ENCODE measurements around the gene TOB2.
"Not testable (repeated sequence)": the region's sequence is repeated elsewhere in the genome, so short reads cannot be mapped to it uniquely, and the experiment has no call there.

Gene TOB2

DNA sequence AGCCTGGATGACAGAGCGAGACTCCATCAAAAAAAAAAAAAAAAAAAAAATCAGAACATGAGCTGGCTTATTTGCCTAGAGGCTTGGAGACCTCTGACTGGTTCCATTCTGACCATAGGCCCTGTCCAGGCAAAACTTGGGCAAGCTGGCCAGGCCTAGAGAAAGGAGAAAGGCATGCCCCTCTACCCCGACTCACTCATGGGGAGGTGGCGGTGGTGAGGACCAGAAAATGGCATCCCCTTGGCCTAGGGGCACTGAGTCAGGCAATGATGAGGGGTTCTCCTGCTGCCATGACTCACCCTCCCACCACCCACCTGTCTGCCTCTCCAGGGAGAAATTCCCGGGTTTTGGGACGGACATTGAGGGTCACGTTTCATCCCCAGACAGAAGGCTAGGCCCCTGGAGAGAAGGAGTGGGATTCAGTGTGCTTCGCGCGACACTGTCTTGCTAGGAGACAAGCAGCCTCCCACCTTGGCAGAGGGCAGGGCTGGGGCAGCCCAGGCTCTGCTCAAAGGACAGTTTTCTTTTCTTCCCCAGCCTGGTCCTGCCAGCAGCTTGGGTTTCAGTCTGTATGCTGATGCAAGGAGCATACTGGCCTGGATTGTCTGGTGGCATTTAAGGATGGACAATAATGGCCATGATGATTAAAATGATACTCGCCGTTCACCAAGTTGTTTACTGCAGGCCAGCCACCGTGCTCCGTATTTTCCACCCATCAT, 17.2 kb downstream of the TOB2 start:
- DNase-seq (ENCODE audit: low read depth) = no peak

DNA sequence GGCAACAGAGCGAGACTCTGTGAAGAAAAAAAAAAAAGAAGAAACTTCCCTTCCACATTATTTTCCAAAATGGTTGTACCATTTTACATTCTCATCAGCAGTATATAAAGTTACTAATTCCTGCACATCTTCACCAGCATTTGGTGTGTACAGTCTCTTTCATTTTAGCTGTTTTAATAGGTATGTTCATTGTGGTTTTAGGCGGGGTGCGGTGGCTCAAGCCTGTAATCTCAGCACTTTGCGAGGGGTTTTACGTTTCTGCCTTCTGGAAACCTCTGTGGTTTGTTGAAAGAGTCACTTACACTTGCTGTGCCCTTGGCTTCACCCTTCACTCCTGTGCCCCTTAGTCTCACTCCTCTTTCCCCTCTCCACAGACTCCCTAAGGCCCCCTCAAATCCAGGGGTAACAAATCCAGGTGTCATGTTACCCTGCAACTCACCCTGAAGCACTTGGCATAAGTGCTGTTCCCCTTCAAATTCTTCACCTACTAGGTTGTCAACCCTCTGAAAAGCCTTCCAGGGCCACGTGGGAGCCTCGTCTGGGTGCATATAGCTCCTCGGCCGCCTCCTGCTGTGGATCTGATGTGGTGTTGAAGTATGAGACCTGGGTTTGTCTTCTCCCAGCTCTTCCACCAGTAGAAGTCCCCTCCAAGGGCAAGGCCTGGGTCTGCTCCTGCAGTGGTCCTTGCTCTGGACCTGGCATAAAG, 20.8 kb downstream of the TOB2 start:
- DNase-seq (ENCODE audit: low read depth) = no peak

DNA sequence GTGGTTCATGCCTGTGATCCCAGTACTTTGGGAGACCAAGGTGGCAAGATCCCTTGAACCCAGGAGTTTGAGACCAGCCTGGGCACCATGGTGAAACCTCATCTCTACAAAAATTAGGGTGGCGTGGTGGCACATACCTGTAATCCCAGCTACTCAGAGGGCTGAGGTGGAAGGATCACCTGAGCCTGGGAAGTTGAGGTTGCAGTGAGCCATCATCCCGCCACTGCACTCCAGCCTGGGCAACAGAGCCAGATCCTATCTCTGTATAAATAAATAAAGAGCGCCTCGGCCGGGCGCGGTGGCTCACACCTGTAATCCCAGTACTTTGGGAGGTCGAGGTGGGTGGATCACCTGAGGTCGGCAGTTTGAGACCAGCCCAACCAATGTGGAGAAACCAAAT, 27.9 kb downstream of the TOB2 start:
- no peak for DNase-seq (ENCODE audit: low read depth)

DNA sequence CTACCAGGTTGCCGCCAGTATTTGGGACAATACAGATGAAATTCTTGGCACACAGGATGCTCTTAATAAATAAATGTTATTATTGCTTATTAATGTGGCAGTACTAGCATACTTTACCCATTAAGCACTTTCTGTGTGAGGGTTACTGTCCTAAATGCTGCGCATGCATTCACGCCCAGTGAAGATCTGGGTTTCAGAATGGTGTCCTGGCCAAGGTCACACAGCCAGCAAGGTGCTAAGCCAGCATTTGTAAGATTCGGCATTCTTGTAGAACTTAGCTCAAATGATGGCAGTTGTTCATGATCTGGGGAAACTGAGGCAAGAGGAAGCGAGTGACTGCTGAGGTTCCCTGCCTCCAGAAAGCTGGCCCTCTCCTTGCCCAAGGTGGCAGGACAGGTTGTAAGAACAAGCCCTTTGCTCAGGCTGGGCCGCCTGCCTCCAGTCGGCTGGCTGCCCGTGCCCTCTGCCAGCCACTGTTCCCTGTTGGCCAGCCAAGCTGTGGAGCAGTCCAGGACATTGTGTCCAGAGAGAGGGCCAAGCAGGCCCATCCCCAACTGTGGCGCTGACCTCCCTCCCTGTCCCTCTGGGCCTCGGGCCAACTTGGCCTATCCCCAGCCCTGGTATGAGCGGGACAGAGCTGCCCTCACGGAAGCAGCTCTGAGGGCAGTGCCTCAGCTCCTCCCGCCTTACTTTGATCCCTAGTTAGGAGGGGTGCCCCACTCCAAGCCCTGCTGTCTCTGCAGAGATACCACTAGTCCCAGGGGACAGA, 28.8 kb downstream of the TOB2 start:
- no peak for DNase-seq (ENCODE audit: low read depth)

DNA sequence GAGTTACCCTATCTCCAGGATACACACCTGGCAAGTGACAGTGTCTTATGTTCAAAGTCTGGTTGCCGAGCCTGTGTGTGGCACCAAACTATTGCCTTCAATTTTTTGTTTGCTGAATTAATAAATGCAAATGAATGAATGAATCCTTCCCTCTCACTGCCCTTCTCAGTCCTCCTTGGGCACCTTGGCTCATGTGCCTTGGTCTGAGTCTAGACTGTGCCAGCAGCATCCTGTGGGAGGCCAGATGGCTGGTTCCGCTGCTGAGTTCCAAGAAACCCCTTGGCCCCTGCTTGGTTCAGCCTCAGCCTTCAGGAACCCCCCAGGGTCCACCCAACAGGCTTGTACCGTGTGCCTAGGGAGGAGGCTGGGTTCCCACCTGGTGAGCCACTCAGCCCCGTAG, 31.0 kb downstream of the TOB2 start:
- DNase-seq (ENCODE audit: low read depth) = no peak

DNA sequence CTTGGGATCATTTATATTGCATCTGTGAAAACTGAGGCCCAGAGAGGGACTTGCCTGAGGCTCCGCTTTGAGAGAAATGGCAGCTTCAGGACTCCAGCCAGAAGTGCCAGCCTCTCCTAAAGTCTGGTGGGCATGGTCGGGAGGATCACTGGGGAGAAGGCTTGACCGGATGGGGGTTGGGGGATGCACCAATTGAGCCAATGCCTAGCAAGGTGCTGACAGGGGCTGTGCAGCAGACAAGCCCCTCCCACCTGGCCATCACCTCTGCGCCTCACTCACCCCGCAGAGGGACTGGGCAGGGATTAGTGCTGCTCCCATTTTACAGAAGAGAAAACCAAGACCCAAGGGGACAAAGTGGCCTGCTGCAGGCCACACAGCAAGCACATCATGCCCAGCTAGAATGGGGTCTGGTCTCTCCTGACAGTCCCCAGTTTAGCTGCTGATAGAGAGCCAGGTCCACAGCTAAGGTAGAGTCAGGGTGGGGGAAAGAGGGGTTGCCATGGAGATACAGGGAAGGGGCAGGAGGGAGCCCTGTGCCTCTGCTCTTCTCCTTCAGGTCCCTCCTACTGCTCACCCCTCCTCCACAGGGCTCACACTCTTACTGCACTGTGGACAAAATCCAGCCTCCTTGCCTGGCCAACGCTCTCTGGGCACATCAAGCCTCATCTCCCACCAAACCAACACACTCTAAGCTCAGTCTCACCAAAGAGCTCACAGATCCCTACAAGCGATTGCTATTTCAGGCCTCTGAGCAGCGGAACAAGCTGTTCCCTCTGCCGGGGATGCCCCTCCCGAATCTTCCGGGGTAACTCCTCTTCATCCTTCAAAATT, 35.4 kb downstream of the TOB2 start:
- DNase-seq (ENCODE audit: low read depth) = no peak

DNA sequence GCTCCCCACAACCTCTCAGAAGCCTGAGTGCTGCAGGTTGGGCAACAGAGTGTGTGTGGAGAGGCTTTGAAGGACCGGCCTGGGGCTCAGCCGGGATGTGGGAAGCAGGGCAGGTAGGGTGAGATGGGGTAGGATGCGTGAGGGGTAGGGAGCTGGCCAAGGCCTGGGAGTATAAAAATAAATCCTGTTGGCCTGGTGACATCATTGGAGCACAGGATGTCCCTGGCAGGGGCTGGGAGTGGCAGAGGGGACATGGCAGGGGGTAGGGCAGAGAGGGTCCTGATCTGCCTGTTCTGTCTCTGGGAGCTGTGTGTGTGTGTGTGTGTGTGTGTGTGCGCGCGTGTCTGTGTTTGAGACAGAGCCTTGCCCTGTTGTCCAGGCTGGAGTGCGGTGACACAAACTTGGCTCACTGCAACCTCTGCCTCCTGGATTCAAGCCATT, 36.3 kb downstream of the TOB2 start:
- DNase-seq (ENCODE audit: low read depth) = no peak

DNA sequence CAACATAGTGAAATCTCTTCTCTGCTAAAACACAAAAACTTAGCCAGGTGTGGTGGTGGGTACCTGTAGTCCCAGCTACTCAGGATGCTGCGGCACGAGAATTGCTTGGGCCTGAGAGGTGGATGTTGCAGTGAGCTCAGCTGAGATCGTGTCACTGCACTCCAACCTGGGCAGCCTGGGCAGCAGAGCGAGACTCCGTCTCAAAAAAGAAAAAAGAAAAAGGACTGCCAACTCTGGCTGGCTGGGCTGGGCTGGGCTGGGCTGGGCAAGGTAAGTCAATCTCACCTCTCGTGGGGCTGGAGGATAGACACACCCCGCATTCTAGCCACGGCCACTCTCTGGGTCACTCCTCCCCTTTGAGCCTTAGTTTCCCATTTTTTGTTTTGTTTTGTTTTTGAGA, 37.9 kb downstream of the TOB2 start:
- no peak for DNase-seq (ENCODE audit: low read depth)

DNA sequence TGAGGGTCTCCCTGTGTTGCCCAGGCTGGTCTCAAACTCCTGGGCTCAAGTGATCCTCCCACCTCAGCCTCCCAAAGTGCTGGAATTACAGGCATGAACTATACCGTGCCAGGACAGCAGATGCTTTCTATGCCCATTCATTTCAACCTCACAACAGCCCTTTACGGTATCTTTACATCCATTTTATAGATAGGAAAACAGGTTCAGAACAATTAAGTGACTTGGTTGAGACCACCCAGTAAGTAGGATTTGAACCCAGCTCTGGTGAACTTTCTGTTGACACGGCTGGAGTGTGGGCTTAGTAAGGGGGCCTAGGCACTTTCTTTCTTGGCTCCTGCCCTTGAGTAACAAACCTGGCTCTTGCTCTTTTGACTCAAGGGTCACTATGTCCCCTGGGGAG, 39.2 kb downstream of the TOB2 start:
- DNase-seq (ENCODE audit: low read depth) = no peak

DNA sequence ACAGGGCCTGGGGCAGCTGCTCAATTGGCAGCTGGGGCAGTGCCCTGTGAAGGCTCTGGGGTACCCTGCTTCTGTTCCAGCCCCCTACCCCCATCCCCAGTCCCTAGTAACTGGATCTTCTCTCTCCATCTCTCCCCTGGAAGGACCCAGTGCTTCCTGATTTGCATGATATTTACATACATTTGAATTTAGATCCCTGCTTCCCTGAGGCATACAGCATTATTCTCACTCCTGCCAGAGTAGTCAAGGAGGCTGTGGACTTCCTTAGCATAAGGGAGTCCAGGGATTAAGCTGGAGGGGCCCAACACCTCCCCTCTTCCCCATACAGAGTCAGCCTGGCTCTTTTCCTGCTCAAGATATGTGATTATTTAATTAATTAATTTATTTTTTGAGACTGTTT, 40.2 kb downstream of the TOB2 start:
- DNase-seq (ENCODE audit: low read depth) = no peak

DNA sequence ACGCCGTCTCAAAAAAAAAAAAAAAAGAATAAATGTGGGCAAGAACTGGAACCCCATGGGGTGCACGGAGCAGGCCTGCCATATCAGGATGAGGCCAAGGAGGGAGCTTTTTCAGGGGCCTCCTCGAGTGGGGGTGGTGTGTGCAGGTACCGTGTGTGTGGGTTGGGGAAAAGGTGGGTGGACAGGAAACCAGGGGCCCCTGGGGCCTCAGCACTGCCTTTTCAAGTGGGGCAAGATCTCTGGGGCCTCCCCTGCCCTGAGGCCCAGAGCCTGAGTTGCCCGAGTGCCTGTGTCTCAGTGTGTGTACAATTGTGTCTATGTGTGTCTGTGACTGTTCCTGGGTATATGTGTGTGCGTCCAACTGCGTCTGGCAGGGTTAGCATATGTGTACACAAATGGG, 41.0 kb downstream of the TOB2 start:
- no peak for DNase-seq (ENCODE audit: low read depth)

DNA sequence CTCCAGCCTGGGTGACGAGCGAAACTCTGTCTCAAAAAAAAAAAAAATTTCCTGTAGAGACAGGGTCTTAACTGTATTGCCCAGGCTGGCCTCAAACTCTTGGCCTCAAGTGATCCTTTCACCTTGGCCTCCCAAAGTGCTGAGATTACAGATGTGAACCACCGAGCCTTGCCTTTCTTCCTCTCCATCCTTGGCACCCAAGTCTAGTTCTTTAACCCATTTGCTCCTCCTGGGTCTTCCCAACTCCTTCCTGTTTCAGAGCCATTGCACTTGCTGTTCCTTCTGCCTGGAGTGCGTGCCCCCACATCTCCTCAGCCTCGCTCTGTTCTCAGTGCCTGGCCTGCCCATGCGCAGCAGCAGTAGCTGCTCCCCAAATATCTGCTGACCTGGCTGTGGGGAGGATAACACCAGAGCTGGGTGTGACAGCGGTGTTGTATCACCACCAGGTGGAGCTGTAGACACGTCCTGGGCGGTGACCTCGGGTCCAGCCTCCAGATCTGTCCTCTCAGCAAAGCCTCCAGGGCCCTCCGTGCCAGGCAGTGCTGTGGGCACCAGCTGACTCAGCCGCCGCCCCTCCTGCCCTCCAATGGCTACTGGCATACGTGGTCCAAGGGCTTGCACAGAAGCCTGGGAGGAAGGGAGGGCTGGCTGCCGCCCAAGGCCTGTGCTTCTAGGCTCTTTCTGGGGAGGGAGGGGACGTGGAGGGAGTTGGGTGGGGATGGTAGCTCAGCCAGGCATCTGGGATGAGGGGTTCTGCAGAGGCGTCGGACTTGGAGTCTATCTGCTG, 42.9 kb downstream of the TOB2 start:
- DNase-seq (ENCODE audit: low read depth) = peak; percentile 70

DNA sequence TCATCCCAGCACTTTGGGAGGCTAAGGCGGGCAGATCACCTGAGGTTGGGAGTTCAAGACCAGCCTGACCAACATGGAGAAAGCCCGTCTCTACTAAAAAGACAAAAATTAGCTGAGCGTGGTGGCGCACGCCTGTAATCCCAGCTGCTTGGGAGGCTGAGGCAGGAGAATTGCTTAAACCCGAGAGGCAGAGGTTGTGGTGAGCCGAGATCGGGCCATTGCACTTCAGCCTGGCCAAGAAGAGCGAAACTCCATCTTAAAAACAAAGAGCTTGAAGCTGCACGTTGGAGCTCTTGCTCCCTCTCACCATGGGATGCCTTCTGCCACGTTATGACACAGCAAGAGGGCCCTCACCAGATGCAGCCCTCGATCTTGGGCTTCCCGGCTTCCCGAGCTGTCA, 43.8 kb downstream of the TOB2 start:
- DNase-seq (ENCODE audit: low read depth) = not testable (repeated sequence)

DNA sequence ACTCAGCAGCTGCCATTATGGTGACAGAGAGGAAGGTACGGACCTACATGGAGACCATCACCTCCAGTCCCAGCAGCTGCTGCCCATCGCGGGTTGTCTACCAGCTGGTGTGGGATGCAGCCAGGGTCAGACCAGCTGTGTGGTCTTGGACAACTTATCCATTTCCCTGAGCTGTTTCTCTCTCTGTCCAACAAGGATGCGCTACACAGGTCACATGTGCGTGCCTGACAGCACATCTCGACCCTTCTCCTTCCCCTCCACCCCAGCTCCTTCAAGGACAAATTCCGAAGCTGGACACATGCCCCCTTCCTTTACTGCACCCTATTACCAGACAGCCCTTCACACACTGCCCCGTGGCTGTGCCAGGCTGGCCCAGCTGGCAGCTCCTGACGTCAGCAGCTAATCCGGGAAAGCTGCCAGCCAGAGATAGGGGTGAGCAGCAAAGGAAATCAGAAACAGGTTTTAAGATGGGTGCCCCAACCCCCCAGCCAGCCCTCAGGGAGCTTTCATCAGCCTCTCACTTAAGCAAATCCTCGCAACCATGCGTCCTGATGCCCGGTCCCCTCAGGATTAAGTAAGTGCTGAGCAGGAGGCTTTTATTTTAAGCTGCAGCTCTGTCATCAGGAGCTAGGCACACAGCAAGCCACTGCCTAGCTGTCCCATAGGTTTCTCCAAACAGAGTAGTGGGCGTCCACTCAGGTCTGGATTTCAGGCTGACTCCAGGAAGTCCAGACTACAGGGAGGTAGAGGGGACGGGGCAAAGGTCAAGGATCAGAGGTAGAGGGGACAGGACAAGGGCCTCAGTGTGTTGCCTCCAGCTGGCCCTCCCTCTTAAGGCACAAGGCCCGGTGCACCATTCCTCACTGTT, 44.6 kb downstream of the TOB2 start:
- no peak for DNase-seq (ENCODE audit: low read depth)

DNA sequence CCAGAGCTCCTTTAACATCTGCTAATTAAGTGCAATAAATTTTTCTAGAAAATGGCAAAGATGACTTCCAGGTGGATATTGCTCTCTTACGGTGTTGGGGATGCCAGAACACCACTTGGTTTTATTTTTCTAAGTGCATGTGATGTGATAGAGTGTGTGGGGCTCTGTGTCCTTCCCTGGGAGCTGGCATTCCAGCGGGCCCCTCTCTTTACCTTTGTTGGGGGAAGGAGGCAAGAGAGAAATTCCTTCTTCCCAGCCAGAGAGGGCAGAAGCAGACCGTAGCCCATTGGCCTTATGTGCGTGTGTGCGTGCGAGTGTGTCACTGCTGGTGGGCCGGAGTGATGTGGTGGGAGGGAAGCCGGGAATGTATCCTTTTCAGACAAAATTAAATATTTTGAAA, 47.7 kb downstream of the TOB2 start:
- no peak for DNase-seq (ENCODE audit: low read depth)

DNA sequence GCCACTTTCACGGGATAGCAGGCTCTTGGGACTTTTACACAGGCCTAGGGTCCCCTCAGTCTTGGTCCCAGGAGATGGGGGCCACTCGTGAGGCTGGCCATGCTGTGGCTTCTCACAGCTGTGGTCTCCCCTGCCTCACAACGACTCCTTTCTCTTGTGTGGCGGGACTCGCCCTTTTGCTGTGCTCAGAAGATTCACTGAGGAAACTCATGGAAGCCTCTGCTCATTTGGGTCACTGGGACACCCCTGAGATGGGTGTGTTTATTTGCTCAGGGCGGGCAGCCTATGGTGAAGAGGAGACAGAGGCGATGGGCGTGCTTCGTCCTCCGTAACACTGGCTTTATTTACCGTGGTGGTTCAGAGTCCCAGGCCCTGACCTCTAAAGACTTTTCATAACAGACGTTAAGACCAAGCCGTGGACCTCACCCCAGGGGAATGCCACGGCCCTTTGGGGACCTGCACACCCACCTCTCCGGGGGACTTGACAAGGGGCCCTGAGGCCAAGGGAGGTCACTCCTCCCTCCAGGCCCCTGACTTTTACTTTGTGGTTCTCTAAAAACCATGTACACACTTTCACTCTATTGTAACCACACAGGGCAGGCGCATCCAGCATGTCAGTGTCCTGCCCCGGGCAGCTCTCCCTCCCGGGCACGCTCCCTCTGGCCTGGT, 49.3 kb downstream of the TOB2 start:
- DNase-seq (ENCODE audit: low read depth) = no peak

DNA sequence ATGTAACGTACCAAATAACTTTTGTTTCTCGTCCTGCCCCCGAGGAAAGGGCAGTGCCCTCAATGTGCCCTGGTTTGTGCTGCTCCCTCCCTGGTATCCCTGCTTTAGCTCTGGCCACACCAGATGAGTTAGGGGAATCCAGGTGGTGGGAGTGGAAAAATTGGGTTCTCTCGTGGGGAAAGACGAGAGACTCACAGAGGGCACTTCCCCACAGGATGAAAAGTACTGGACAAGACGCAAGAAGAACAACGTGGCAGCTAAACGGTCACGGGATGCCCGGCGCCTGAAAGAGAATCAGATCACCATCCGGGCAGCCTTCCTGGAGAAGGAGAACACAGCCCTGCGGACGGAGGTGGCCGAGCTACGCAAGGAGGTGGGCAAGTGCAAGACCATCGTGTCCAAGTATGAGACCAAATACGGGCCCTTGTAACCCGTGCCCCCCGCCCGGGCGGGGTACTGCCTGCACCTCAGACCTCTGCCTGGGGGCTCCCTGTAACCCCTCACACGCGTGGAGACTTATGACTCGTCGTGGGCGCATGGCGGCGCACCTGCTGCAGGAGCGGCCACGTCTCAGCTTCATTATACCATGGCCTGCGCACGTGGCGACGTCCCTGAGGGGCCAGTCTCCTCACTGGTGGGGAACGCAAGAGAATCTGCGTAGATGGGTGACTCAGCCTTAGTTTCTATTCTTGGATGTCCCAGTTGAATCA, 50.9 kb downstream of the TOB2 start:
- DNase-seq (ENCODE audit: low read depth) = no peak

DNA sequence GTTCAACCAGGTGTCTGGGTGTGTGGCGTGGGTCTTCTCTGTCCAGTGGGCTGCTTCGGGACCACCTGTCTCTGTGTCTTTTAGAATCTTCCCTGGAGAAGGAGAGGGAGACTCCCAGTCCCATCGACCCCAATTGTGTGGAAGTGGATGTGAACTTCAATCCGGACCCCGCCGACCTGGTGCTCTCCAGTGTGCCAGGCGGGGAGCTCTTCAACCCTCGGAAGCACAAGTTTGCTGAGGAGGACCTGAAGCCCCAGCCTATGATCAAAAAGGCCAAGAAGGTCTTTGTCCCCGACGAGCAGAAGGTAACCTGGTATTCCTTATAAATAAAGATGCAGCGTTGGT, 52.6 kb downstream of the TOB2 start:
- no peak for DNase-seq (ENCODE audit: low read depth)

DNA sequence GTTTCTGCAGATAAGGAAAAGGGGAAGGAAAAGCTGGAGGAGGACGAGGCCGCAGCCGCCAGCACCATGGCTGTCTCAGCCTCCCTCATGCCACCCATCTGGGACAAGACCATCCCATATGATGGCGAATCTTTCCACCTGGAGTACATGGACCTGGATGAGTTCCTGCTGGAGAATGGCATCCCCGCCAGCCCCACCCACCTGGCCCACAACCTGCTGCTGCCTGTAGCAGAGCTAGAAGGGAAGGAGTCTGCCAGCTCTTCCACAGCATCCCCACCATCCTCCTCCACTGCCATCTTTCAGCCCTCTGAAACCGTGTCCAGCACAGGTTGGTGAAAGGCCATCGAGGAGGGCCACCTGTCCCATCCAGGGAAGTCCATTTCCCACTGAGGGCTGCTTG, 59.3 kb downstream of the TOB2 start:
- DNase-seq (ENCODE audit: low read depth) = no peak

All from stimulated activated CD4-positive, alpha-beta T cell treated with anti-CD3 and anti-CD28 coated beads, Interleukin-2, amount 100 ng/mL, for 4 hours (primary cell).